ENCODE measurements around the gene PDE11A.
A peak's percentile ranks its signal among the peaks of the same experiment; 100 is the strongest.

PDE11A gene

GRCh38 chr2:177914247-177914646 is 158.3 kb downstream of the PDE11A start:
- no peak overlapping the region for H3K4me3 ChIP-seq
- no peaks in the 10 kb centered on the region for H3K27me3 ChIP-seq (ENCODE audit: low read depth)
- no peaks in the 10 kb centered on the region for H3K4me1 ChIP-seq
- no peak for DNase-seq (ENCODE audit: low spot score in 2 of 2)
- no peaks in the 10 kb centered on the region for H3K36me3 ChIP-seq (replicated peaks)
- no peaks in the 10 kb centered on the region for H3K9me3 ChIP-seq
- in situ Hi-C loops (cut with MboI; ENCODE audit: low sequenced_read_pairs), result no loop called here

GRCh38 chr2:177909962-177910361 is 162.6 kb downstream of the PDE11A start:
- Histone ChIP-seq H3K4me1 (peaks cover 4% of the 10 kb centered on the region), H3K36me3 (replicated peaks) (no peaks in the 10 kb centered on the region), H3K27me3 (ENCODE audit: low read depth) (no peaks in the 10 kb centered on the region), H3K9me3 (no peaks in the 10 kb centered on the region), H3K4me3 (no peak overlapping the region)
- no peak for DNase-seq (ENCODE audit: low spot score in 2 of 2)
- in situ Hi-C loops (cut with MboI; ENCODE audit: low sequenced_read_pairs), result no loop called here

- Histone ChIP-seq H3K9me3 (no peaks in the 10 kb centered on the region), H3K4me1 (peaks cover 4% of the 10 kb centered on the region), H3K27me3 (ENCODE audit: low read depth) (no peaks in the 10 kb centered on the region), H3K36me3 (replicated peaks) (no peaks in the 10 kb centered on the region), H3K4me3 (no peak overlapping the region)
- DNase-seq (ENCODE audit: low spot score in 2 of 2), result no peak
- in situ Hi-C loops (cut with MboI; ENCODE audit: low sequenced_read_pairs), result no loop called here
Observed at GRCh38 chr2:177908824-177909223, 163.8 kb downstream of the PDE11A start.

- Histone ChIP-seq H3K36me3 (replicated peaks) (no peaks in the 10 kb centered on the region), H3K9me3 (no peaks in the 10 kb centered on the region), H3K4me3 (no peak overlapping the region), H3K4me1 (peaks cover 4% of the 10 kb centered on the region), H3K27me3 (ENCODE audit: low read depth) (no peaks in the 10 kb centered on the region)
- in situ Hi-C loops (cut with MboI; ENCODE audit: low sequenced_read_pairs), result no loop called here
- DNase-seq (ENCODE audit: low spot score in 2 of 2), result no peak
Observed at GRCh38 chr2:177908182-177908581, 164.4 kb downstream of the PDE11A start.

GRCh38 chr2:177906041-177906718 is 166.4 kb downstream of the PDE11A start:
- Histone ChIP-seq H3K36me3 (replicated peaks) (no peaks in the 10 kb centered on the region), H3K4me1 (peaks cover 4% of the 10 kb centered on the region), H3K4me3 (no peak overlapping the region), H3K27me3 (ENCODE audit: low read depth) (no peaks in the 10 kb centered on the region), H3K9me3 (no peaks in the 10 kb centered on the region)
- in situ Hi-C loops (cut with MboI; ENCODE audit: low sequenced_read_pairs), result no loop called here
- DNase-seq (ENCODE audit: low spot score in 2 of 2), result peak; percentile 64 to 90

DNA sequence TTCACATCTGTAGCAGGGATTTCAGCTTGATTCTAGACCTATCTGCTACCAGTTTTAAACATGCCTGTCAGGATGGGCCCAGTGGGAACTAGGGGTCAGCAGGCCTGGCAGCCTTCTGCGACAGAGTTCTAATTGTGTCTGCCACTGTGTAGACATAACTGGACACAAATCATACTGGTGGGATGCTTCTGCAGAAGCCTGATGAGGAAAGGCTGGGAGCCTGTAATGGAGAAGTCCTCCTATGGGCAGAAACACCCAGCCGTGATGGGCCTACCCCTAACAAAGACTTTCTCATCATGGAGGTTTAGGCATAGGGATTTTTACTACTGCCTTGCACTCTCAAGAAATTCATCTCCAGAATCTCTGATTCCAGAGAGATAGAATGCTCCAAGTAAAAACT is 166.9 kb downstream of the PDE11A start:
- H3K36me3 ChIP-seq (replicated peaks), result no peaks in the 10 kb centered on the region
- no peak overlapping the region for H3K4me3 ChIP-seq
- in situ Hi-C loops (cut with MboI; ENCODE audit: low sequenced_read_pairs), result no loop called here
- H3K9me3 ChIP-seq, result no peaks in the 10 kb centered on the region
- no peak for DNase-seq (ENCODE audit: low spot score in 2 of 2)
- peaks cover 4% of the 10 kb centered on the region for H3K4me1 ChIP-seq
- no peaks in the 10 kb centered on the region for H3K27me3 ChIP-seq (ENCODE audit: low read depth)

DNA sequence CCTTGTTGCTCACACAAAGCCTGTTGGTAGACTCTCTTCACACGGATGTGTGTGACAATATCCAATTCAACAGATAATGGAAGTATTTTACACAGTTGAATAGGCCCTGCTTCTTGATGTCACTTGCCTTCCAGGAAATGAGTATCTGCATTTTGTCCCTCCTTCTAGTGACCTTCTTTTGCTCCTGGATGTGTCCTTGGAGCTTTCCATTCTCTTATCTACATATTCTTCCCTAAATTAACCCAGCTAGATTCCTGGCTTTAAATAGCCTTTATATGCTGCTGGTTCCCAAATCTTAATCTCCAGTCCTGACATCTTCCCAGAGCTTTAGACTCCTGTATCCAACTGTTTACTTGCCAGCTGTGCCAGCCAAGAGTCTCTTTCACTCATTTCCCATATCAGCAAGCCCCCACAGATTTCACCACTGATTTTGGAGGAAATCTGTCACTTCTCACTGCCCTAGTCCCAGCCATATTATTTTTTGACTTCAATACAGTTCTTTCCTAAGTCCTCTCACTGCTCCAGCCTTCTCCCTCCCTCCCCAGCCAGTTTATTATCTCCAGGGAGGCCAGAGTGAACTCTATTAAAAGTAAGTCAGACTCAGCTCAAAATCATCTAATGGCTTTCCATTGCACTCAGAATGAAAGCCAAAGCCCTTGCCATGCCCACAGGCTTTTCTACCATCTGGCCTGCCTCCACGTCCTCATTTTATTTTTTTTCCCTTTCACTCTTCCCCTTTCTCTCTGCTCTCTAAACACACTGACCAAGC is 170.0 kb downstream of the PDE11A start:
- in situ Hi-C loops (cut with MboI; ENCODE audit: low sequenced_read_pairs), result no loop called here
- H3K9me3 ChIP-seq, result no peaks in the 10 kb centered on the region

GRCh38 chr2:177900082-177900481 is 172.5 kb downstream of the PDE11A start:
- no peak overlapping the region for H3K4me3 ChIP-seq
- no peak for DNase-seq (ENCODE audit: low spot score in 2 of 2)
- no peaks in the 10 kb centered on the region for H3K36me3 ChIP-seq (replicated peaks)
- no peaks in the 10 kb centered on the region for H3K9me3 ChIP-seq
- H3K27me3 ChIP-seq (ENCODE audit: low read depth), result no peaks in the 10 kb centered on the region
- H3K4me1 ChIP-seq, result no peaks in the 10 kb centered on the region
- in situ Hi-C loops (cut with MboI; ENCODE audit: low sequenced_read_pairs), result no loop called here

More for the DNA sequence above, 170.0 kb downstream of the PDE11A start:
- no peak for DNase-seq (ENCODE audit: low spot score in 2 of 2)
- no peaks in the 10 kb centered on the region for H3K27me3 ChIP-seq (ENCODE audit: low read depth)
- peaks cover 4% of the 10 kb centered on the region for H3K4me1 ChIP-seq
- no peaks in the 10 kb centered on the region for H3K36me3 ChIP-seq (replicated peaks)
- H3K4me3 ChIP-seq, result no peak overlapping the region

GRCh38 chr2:177897278-177897677 is 175.3 kb downstream of the PDE11A start:
- H3K36me3 ChIP-seq (replicated peaks), result no peaks in the 10 kb centered on the region
- H3K4me1 ChIP-seq, result no peaks in the 10 kb centered on the region
- no peaks in the 10 kb centered on the region for H3K27me3 ChIP-seq (ENCODE audit: low read depth)
- no peak for DNase-seq (ENCODE audit: low spot score in 2 of 2)
- no peaks in the 10 kb centered on the region for H3K9me3 ChIP-seq
- no peak overlapping the region for H3K4me3 ChIP-seq
- in situ Hi-C loops (cut with MboI; ENCODE audit: low sequenced_read_pairs), result no loop called here

GRCh38 chr2:177896587-177896986 is 176.0 kb downstream of the PDE11A start:
- in situ Hi-C loops (cut with MboI; ENCODE audit: low sequenced_read_pairs), result no loop called here
- H3K4me3 ChIP-seq, result no peak overlapping the region
- DNase-seq (ENCODE audit: low spot score in 2 of 2), result no peak
- H3K9me3 ChIP-seq, result no peaks in the 10 kb centered on the region
- no peaks in the 10 kb centered on the region for H3K27me3 ChIP-seq (ENCODE audit: low read depth)
- no peaks in the 10 kb centered on the region for H3K4me1 ChIP-seq
- H3K36me3 ChIP-seq (replicated peaks), result no peaks in the 10 kb centered on the region

GRCh38 chr2:177894546-177894945 is 178.0 kb downstream of the PDE11A start:
- H3K27me3 ChIP-seq (ENCODE audit: low read depth), result no peaks in the 10 kb centered on the region
- in situ Hi-C loops (cut with MboI; ENCODE audit: low sequenced_read_pairs), result no loop called here
- H3K9me3 ChIP-seq, result no peaks in the 10 kb centered on the region
- no peak for DNase-seq (ENCODE audit: low spot score in 2 of 2)
- no peaks in the 10 kb centered on the region for H3K36me3 ChIP-seq (replicated peaks)
- no peaks in the 10 kb centered on the region for H3K4me1 ChIP-seq
- no peak overlapping the region for H3K4me3 ChIP-seq

DNA sequence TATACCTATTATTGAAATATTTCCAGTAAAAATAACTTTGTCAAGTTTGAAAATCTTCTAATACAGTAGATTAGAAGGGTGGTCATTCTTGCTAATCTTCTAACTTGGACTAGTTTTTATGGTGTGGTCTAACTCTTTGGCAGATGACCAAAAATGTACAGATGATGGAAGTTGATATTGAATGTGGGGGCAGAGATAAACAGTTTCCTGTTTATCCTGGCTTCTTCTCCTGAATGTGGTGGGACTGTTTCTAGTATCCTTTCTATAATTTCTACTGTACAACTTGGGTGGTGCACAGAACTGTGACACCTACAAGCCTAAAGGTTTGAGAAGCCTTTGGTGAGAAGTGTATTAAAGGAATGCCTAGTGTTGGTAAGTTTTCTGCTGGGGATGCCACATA is 178.7 kb downstream of the PDE11A start:
- no peak overlapping the region for H3K4me3 ChIP-seq
- H3K9me3 ChIP-seq, result no peaks in the 10 kb centered on the region
- no peaks in the 10 kb centered on the region for H3K36me3 ChIP-seq (replicated peaks)
- no peaks in the 10 kb centered on the region for H3K4me1 ChIP-seq
- in situ Hi-C loops (cut with MboI; ENCODE audit: low sequenced_read_pairs), result no loop called here
- H3K27me3 ChIP-seq (ENCODE audit: low read depth), result no peaks in the 10 kb centered on the region; the same call in 1 of the 2 replicates
- no peak for DNase-seq (ENCODE audit: low spot score in 2 of 2)

GRCh38 chr2:177891533-177891932 is 181.0 kb downstream of the PDE11A start:
- no peak for DNase-seq (ENCODE audit: low spot score in 2 of 2)
- in situ Hi-C loops (cut with MboI; ENCODE audit: low sequenced_read_pairs), result no loop called here
- Histone ChIP-seq H3K27me3 (ENCODE audit: low read depth) (no peaks in the 10 kb centered on the region; the same call in 1 of the 2 replicates), H3K4me1 (no peaks in the 10 kb centered on the region), H3K4me3 (no peak overlapping the region), H3K9me3 (no peaks in the 10 kb centered on the region), H3K36me3 (replicated peaks) (no peaks in the 10 kb centered on the region)

DNA sequence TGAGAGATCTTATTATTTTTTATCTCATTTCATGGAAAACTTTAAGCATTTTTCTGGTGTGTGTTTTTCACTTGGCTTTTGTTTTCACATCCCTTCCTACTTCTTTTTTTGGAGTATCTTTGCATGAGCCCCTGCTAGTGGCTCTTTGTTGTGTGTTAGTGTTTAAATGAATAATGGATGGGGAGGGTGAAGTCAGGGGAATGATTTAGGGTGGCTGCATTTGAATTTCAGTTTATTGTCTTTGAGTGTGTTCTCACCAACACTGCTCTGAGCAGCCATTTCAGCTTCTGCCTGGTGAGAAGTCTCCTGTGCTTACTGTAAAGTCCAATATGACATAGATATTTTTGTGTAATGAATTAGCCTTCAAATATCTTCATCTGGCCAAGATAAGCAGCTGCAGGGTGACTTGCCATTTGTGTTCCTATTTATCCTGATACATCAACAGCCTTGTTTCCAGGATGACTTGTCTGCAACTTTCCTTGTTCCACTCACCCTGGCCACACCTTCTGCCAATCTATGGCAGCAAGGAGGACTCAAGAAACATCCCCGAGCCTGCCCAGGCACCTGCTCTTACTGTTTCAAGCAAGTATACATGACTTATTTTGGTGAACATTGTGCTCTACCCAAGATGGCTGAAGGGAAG is 182.6 kb downstream of the PDE11A start:
- Histone ChIP-seq H3K4me1 (no peaks in the 10 kb centered on the region), H3K36me3 (replicated peaks) (no peaks in the 10 kb centered on the region), H3K9me3 (no peaks in the 10 kb centered on the region), H3K27me3 (ENCODE audit: low read depth) (peaks cover 3% of the 10 kb centered on the region), H3K4me3 (no peak overlapping the region)
- DNase-seq (ENCODE audit: low spot score in 2 of 2), result no peak
- in situ Hi-C loops (cut with MboI; ENCODE audit: low sequenced_read_pairs), result no loop called here

All from HAP-1 (cell line).